RCC 7860 (cell line): Measurements from ENCODE around the gene MICALL2.

Experiments used
- DNase-seq: peaks from one replicate; pipeline ENCODE4 v3.0.0-alpha.2; 2015; ENCODE audit warnings: low spot score
- FAIRE-seq: peaks from 2 replicates; lab custom pipeline; 2012; peaks lifted over from hg19 to GRCh38; lab: Jason Lieb, UNC

Gene MICALL2

GRCh38 chr7:1470901-1471300 is 11.6 kb upstream of the MICALL2 start:
- no peak for FAIRE-seq
- DNase-seq, result no peak

- no peak for DNase-seq
- FAIRE-seq, result no peak
These were observed 9.5 kb upstream of the MICALL2 start for GRCh38 chr7:1468643-1469298.

- FAIRE-seq (no peak), DNase-seq (no peak)
These were observed 8.9 kb upstream of the MICALL2 start for GRCh38 chr7:1468203-1468602.

GRCh38 chr7:1466524-1467271 is 7.4 kb upstream of the MICALL2 start:
- no peak for DNase-seq
- no peak for FAIRE-seq

GRCh38 chr7:1464694-1465093 is 5.4 kb upstream of the MICALL2 start:
- FAIRE-seq (no peak), DNase-seq (no peak)

- FAIRE-seq, result no peak
These were observed 4.5 kb upstream of the MICALL2 start for GRCh38 chr7:1463676-1464223.

GRCh38 chr7:1461646-1462375 is 2.5 kb upstream of the MICALL2 start:
- FAIRE-seq (no peak), DNase-seq (no peak)

More at GRCh38 chr7:1463676-1464223, 4.5 kb upstream of the MICALL2 start:
- no peak for DNase-seq

GRCh38 chr7:1460821-1461645 is 1.8 kb upstream of the MICALL2 start:
- FAIRE-seq (no peak), DNase-seq (peak; percentile 3)

GRCh38 chr7:1459920-1460820 is 900 bp upstream of the MICALL2 start:
- DNase-seq (no peak), FAIRE-seq (no peak)

- no peak for FAIRE-seq
These were observed 232 bp upstream of the MICALL2 start for GRCh38 chr7:1459512-1459892.

GRCh38 chr7:1457949-1458682 is 1.2 kb downstream of the MICALL2 start:
- FAIRE-seq (no peak), DNase-seq (no peak)

More at GRCh38 chr7:1459512-1459892, 232 bp upstream of the MICALL2 start:
- DNase-seq, result peak; percentile 92

GRCh38 chr7:1457059-1457948 is 2.0 kb downstream of the MICALL2 start:
- FAIRE-seq (no peak), DNase-seq (no peak)

GRCh38 chr7:1455955-1456354 is 3.3 kb downstream of the MICALL2 start:
- no peak for DNase-seq
- FAIRE-seq, result no peak

- no peak for DNase-seq
- FAIRE-seq, result no peak
These were observed 3.9 kb downstream of the MICALL2 start for GRCh38 chr7:1455241-1455939.

- no peak for FAIRE-seq
- no peak for DNase-seq
These were observed 4.7 kb downstream of the MICALL2 start for GRCh38 chr7:1454542-1454941.

GRCh38 chr7:1452205-1452604 is 7.1 kb downstream of the MICALL2 start:
- DNase-seq, result no peak
- no peak for FAIRE-seq

GRCh38 chr7:1450987-1451386 is 8.3 kb downstream of the MICALL2 start:
- no peak for FAIRE-seq
- no peak for DNase-seq
